GM21423 (cell line): ENCODE results near the gene NXPE3.

ENCODE experiments used
- ATAC-seq: cut with Tn5 transposase; IDR thresholded peaks from one replicate; pipeline ENCODE4 v1.9.1; 2021; ENCODE audit warnings: mild to moderate bottlenecking, moderate library complexity; ENCODE audit not compliant: unreplicated experiment

NXPE3 gene

DNA sequence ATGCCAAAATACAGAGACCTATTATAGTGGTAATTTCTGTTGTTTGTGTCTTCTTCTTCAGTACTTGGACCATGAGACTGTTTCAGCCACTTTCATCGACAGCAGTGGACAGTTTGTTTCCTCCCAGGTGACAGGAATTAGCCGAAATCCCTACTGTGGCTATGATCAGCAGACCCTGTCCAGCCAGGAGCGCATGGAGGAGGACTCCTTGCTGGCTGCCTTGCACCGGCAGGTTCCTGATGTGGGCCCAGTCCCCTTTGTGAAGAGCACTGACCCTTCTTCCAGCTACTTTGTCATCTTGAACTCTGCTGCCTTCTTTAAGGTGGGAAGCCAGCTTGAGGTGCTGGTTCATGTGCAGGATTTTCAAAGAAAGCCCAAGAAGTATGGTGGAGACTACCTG, 22.2 kb downstream of the NXPE3 start:
- no peak for ATAC-seq

- no peak for ATAC-seq
These were observed 23.2 kb downstream of the NXPE3 start for GRCh38 chr3:101802179-101802578.

DNA sequence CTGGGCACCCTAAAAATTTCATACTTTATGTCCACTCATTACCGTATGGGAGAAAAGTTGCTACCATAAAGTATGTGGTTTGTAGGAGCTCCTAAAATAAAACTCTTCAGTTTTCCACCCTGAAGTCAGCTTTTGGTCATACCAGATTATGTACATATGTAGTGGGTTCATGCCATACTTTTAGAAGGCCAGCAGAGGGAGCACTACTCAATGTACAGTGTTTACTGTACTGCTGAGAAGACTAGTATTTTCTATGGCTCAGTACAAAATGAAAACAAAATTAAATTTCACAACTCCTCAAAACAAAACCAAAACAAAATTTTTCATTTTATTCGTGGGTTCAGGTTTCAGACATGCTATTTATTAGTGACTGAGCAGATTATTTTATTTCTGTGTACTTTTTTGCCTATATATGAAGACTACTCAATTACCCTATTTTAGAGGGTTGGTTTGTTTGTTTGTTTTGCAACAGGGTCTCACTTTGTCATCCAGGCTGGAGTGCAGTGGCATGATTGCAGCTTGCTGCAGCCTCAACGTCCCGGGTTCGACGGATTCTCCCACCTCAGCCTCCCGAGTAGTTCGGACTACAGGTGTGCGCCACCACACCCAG, 24.3 kb downstream of the NXPE3 start:
- ATAC-seq = peak; percentile 90

- no peak for ATAC-seq
These were observed 24.9 kb downstream of the NXPE3 start for GRCh38 chr3:101803939-101804338.

DNA sequence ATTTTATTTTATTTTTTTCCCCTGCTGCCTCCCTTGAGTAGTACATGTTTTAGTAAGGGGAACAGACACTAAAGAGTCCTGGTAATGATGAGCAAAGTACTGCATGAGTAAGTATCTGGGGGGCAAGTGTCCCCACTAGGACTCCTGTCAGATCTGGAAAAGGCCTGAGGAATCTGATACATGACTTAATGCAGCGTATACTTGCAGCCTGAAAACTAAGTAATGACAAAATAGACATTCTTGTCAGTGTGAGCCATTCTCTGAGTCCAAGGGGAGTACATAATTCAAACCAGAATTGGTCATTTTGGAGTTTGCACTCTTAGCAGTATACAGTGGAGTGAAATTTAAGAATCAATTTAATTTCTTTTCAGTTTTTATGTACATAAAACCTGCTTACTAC, 27.5 kb downstream of the NXPE3 start:
- ATAC-seq = no peak

GRCh38 chr3:101807888-101808287, 28.9 kb downstream of the NXPE3 start:
- no peak for ATAC-seq

GRCh38 chr3:101809178-101810021, 30.4 kb downstream of the NXPE3 start:
- ATAC-seq = peak; percentile 39

- ATAC-seq = no peak
These were observed 31.0 kb downstream of the NXPE3 start for GRCh38 chr3:101810022-101810418.

GRCh38 chr3:101811875-101812274, 32.9 kb downstream of the NXPE3 start:
- no peak for ATAC-seq

GRCh38 chr3:101812895-101813294, 33.9 kb downstream of the NXPE3 start:
- no peak for ATAC-seq

DNA sequence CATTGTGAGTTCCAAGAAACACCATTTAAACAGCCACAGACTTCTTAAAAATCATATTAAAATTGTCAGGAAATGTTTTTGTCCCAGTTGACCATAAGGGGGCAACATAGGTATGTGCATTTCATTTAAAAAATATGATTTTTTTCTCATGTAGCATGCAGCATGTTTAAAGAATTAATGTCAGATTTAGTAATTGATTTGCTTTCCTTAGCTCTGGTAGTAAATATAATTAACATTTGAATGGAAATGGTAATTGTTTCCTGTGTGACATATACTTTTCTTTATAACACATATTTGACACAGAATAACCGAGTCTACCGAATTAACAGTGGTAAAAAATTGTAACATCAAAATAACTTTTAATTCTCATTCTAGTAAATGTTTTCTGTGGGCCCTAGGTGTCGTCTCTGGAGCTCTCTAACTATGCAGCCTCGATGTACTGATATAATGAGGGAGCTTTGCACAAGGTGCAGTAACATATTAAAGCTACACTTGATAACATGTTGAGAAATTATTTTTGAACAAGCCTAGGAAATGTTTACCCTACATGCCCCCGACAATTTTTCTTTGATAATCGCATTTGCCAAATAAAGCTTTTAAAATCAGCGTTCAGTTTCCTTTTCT, 34.9 kb downstream of the NXPE3 start:
- no peak for ATAC-seq

GRCh38 chr3:101814835-101815234, 35.8 kb downstream of the NXPE3 start:
- ATAC-seq = no peak

DNA sequence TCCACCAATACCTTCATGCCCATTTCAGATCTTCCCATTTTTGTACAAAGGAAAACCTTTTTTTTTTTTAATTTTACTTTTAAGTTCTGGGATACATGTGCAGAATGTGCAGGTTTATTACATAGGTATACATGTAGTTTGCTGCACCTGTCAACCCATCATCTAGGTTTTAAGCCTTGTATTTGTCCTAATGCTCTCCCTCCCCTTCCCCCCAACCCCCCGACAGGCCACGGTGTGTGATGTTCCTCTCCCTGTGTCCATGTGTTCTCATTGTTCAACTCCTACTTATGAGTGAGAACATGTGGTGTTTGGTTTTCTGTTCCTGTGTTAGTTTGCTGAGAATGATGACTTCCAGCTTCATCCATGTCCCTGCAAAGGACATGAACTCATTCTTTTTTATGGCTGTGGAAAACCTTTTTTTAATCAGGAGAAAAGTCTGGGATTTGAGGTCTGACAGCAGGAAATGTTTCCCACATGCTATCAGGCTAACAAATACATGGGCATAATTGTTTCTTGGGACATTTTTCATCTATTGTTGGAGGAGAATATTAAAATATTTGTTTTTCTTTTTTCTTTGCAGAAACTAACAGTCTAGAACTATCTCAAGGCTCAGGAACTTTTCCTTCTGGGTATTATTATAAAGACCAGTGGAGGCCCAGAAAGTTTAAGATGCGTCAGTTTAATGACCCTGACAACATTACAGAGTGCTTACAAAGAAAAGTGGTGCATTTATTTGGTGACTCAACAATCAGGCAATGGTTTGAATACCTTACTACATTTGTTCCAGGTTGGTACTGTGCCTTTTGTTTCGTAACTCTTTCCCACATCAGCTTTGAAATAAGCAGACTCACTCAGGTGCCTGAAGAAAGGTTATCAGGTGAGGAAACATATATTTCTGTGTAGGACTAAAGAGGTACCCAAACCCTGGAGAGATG, 37.5 kb downstream of the NXPE3 start:
- ATAC-seq = no peak

DNA sequence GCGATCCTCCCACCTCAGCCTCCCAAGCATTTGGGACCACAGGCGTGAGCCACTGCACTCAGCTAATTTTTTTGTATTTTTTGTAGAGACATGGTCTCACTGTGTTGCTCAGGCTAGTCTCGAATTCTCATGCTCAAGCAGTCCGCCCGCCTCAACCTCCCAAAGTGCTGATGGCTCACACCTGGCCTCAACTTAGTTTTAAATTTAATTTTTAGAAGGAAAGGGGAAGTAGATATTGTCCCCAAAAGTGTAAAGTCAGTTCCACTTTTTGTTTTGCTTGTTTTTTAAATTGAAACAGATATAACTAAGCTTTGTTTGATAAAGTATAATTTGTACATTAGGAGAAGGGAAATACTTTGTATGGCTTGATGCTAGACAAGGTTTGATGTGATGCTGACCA, 39.0 kb downstream of the NXPE3 start:
- no peak for ATAC-seq

- no peak for ATAC-seq
These were observed 40.7 kb downstream of the NXPE3 start for GRCh38 chr3:101819649-101820206.

DNA sequence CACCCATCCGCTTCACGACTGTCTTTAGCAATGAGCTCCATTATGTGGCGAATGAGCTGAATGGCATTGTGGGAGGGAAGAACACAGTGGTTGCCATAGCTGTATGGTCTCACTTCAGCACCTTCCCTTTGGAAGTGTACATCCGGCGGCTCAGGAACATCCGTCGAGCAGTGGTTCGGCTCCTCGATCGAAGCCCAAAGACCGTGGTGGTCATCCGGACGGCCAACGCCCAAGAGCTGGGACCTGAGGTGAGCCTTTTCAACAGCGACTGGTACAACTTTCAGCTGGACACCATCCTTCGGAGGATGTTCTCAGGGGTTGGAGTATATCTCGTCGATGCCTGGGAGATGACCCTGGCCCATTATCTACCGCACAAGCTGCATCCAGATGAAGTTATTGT, 42.5 kb downstream of the NXPE3 start:
- ATAC-seq = no peak

DNA sequence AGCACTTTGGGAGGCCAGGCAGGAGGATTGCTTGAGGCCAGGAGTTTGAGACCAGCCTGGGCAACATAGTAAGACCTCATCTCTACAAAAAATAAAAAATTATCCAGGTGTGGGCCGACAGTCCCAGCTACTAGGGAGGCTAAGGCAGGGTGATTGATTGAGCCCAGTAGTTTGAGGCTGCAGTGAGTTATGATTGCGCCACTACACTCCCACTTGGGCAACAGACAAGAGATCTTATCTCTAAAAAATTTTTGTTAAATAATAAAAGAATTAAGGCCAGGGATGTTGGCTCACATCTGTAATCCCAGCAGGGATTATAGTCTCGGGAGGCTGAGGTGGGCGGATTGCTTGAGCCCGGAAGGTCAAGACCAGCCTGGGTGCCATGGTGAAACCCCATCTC, 44.5 kb downstream of the NXPE3 start:
- no peak for ATAC-seq

GRCh38 chr3:101824702-101825101, 45.7 kb downstream of the NXPE3 start:
- no peak for ATAC-seq

GRCh38 chr3:101825904-101826445, 47.0 kb downstream of the NXPE3 start:
- ATAC-seq = no peak
